Endothelial cell of umbilical vein (primary cell): ENCODE results near the gene RIN2. TPM values are rescaled to one million over a fixed set of nuclear protein-coding genes. Genes with fewer than 3 reads are reported as not detected.

ENCODE experiments used
- BruUV-seq: library from RNA; stranded (reverse); fragments of 400-500 nt; replicated peaks from 2 replicates; lab custom pipeline; 2021; lab: Mats Ljungman, UMichigan
- CTCF ChIA-PET: fragments of 300-600, 350-600 bp; sonication (Branson Sonifier 250); formaldehyde crosslinking; loops from one replicate; lab custom pipeline; 2021; ENCODE audit warnings: antibody characterized with exemption, inconsistent platforms; lab: Charles Lee
- POLR2A ChIA-PET: fragments of 300-600, 350-600 bp; sonication (Branson Sonifier 250); formaldehyde crosslinking; loops from one replicate; lab custom pipeline; 2021; ENCODE audit warnings: antibody characterized with exemption, inconsistent platforms; lab: Charles Lee
- DNase-seq: peaks from one replicate; pipeline ENCODE4 v3.0.0-alpha.2; 2011; ENCODE audit warnings: low read depth, low spot score
- FAIRE-seq: peaks from 2 replicates; lab custom pipeline; 2011; peaks lifted over from hg19 to GRCh38; lab: Jason Lieb, UNC
- H2AFZ ChIP-seq: 2 replicates; pipeline ENCODE4 v1.6.0; 2012; ENCODE audit warnings: low read depth, low read length, control low read depth, inconsistent platforms
- H3K27ac ChIP-seq: 2 replicates; pipeline ENCODE4 v1.5.1; 2011; ENCODE audit warnings: low read depth, mild to moderate bottlenecking, control low read depth, low read length, moderate library complexity; ENCODE audit not compliant: insufficient read depth
- H3K27me3 ChIP-seq, 2 experiments: 2 replicates each; pipeline versions ENCODE4 v1.6.0 to v1.6.1; 2011; ENCODE audit warnings: low read length in 2 of 2, mixed read lengths in 1 of 2; ENCODE audit not compliant: control insufficient read depth in 2 of 2, insufficient read depth in 2 of 2
- H3K36me3 ChIP-seq, 2 experiments: 2 replicates in 1 of 2; 3 replicates in 1 of 2; pipeline ENCODE4 v1.5.1; 2011; ENCODE audit warnings: low read length in 2 of 2, mild to moderate bottlenecking in 1 of 2, moderate library complexity in 1 of 2; ENCODE audit not compliant: control insufficient read depth in 2 of 2, insufficient read depth in 2 of 2; ENCODE audit errors: extremely low read depth in 1 of 2
- H3K4me1 ChIP-seq: 3 replicates; pipeline ENCODE4 v1.5.1; 2011; ENCODE audit warnings: mild to moderate bottlenecking, low read length; ENCODE audit not compliant: control insufficient read depth, insufficient read depth; ENCODE audit errors: extremely low read depth
- H3K4me2 ChIP-seq: 2 replicates; pipeline ENCODE4 v1.6.1; 2011; ENCODE audit warnings: low read length, control low read depth, mixed read lengths; ENCODE audit not compliant: insufficient read depth
- H3K4me3 ChIP-seq, 3 experiments: fragments of 200-600 bp in 1 of 3; sonication (generic), shearing (Covaris generic) in 1 of 3; replicated peaks in 1 of 3; 2 replicates each; pipeline ENCODE4 v1.5.1; 2011 to 2016; ENCODE audit warnings: control low read depth in 3 of 3, low read length in 3 of 3, mild to moderate bottlenecking in 2 of 3, inconsistent platforms in 1 of 3, low read depth in 1 of 3, moderate library complexity in 1 of 3; ENCODE audit not compliant: insufficient read depth in 1 of 3
- H3K79me2 ChIP-seq: 2 replicates; pipeline ENCODE4 v1.6.0; 2012; ENCODE audit warnings: low read length, inconsistent platforms; ENCODE audit not compliant: control insufficient read depth, insufficient read depth
- H3K9ac ChIP-seq: replicated peaks from 2 replicates; pipeline ENCODE3; 2011; ENCODE audit warnings: low read length, control low read depth; ENCODE audit not compliant: insufficient read depth; ENCODE audit errors: extremely low read depth
- H3K9me1 ChIP-seq: replicated peaks from 3 replicates; pipeline ENCODE4 v1.6.0; 2011; ENCODE audit warnings: mild to moderate bottlenecking, low read length; ENCODE audit not compliant: control insufficient read depth, insufficient read depth; ENCODE audit errors: extremely low read depth
- H3K9me3 ChIP-seq: replicated peaks from 2 replicates; pipeline ENCODE4 v1.5.1; 2012; ENCODE audit warnings: low read length, inconsistent platforms; ENCODE audit not compliant: control insufficient read depth, insufficient read depth
- H4K20me1 ChIP-seq: replicated peaks from 2 replicates; pipeline ENCODE3; 2011; ENCODE audit warnings: mild to moderate bottlenecking, low read length; ENCODE audit not compliant: control insufficient read depth, insufficient read depth; ENCODE audit errors: extremely low read depth
- FOS ChIP-seq: IDR thresholded peaks from 2 replicates; pipeline ENCODE4 v1.6.1; 2011; ENCODE audit warnings: mild to moderate bottlenecking, low read length, moderate library complexity, borderline replicate concordance; ENCODE audit not compliant: insufficient read depth
- GATA2 ChIP-seq: IDR thresholded peaks from 2 replicates; pipeline ENCODE4 v1.7.0; 2011; ENCODE audit warnings: low read depth, mild to moderate bottlenecking, moderate library complexity, mixed read lengths, low read length; ENCODE audit not compliant: insufficient read length, insufficient read depth
- JUN ChIP-seq: IDR thresholded peaks from 2 replicates; pipeline ENCODE4 v1.6.1; 2011; ENCODE audit warnings: borderline replicate concordance, low read depth; ENCODE audit not compliant: insufficient read length, insufficient read depth
- dilution Hi-C: fragments of 300-500 bp; cut with MboI; formaldehyde crosslinking; loops from one replicate; pipeline ENCODE4 v1.15.0; 2019; ENCODE audit warnings: low sequenced_read_pairs; ENCODE audit not compliant: extremely low pct_ligation_motif_present
- intact Hi-C: fragments of 100-400 bp; cut with micrococcal nuclease; formaldehyde crosslinking; loops from one replicate; pipeline ENCODE4 v1.10.0; 2022
- polyA plus RNA-seq, 4 experiments: library from polyadenylated mRNA; depleted of rRNA in 3 of 4; stranded (reverse) in 3 of 4; unstranded in 1 of 4; fragments of >200 nt; gene quantifications; 2 replicates each; pipeline versions ENCODE4 v1.2.1 to v1.2.3, GENCODE V29; 2011 to 2012; ENCODE audit warnings: missing spikeins in 1 of 4
- total RNA-seq: library from RNA; stranded (reverse); gene quantifications from 2 replicates; pipeline ENCODE4 v1.2.3, GENCODE V29; 2021
- TF ChIP-seq, protein P1 (sequence below): IDR thresholded peaks from 2 replicates; pipeline ENCODE4 v1.6.1; 2011; ENCODE audit not compliant: insufficient read depth, insufficient read length

RIN2 gene
- total and polyA plus RNA-seq, 2 donors (not counting 3 experiments of a cell fraction or from before 2014, with no cell fraction given) = 22.6 to 119 TPM

DNA sequence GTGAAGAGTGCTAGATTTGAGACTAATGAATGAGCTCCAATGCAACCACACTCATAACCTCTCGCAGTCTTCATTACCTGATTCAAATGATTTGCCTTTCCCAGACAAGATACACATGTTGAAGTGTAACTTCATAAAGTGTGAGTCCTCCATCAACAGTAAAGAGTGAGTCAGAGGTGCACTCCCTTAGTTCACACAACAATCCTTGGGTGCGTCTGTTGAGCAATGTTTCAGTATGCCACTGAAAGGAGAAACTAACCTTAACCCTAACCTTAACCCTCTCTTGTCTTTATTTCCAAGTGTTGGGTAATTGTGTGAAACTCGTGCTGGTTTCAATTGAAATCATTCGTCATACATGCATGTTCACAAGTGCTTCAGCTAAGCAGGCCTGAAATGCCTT, 21.0 kb upstream of the RIN2 start:
- H3K27me3 ChIP-seq = no peaks in the 10 kb centered on the region
- dilution Hi-C loops = no loop called here
- ChIA-PET POLR2A (interaction anchor here (0.7 kb wide), 1 partner anchor 34 kb away, joined by 3 read pairs; no protein-coding TSS in a partner anchor), CTCF (interaction anchor here (1.1 kb wide), 1 partner anchor 46 kb away, joined by 3 read pairs; no protein-coding TSS in a partner anchor)
- H3K36me3 ChIP-seq = no peaks in the 10 kb centered on the region
- peaks cover 2% of the 10 kb centered on the region for H3K9me1 ChIP-seq
- H3K27ac ChIP-seq = no peak overlapping the region
- H3K9ac ChIP-seq = no peak overlapping the region
- H3K4me3 ChIP-seq = no peak overlapping the region
- DNase-seq (no peak), FAIRE-seq (no peak)
- no peaks in the 10 kb centered on the region for H3K79me2 ChIP-seq
- no peaks in the 10 kb centered on the region for H3K9me3 ChIP-seq
- no peak for TF ChIP-seq GATA2
- no peak for TF ChIP-seq FOS
- H4K20me1 ChIP-seq = no peaks in the 10 kb centered on the region
- BruUV-seq = no TSS peak
- no peak overlapping the region for H2AFZ ChIP-seq
- intact Hi-C loops = no loop called here
- peaks cover 16% of the 10 kb centered on the region for H3K4me1 ChIP-seq
- H3K4me2 ChIP-seq = no peak overlapping the region

DNA sequence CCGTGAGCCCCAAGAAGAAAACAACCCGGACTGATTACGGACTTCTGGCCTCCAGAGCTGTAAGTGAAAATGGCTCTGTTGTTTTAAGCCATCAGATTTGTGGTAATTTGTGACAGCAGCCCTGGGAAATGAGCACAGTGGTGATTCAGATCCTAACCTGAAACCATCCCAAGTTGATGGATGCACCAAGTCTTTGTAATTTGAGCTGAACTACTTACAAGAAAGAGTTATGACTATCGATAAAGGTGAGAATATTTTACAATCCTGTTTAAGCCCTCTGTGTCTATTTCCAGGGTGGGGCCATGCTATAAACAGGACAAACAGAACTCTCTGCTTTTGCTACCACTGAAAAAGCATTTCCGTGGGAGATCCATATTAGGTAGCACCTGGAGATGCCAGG, 19.1 kb upstream of the RIN2 start:
- H3K36me3 ChIP-seq = no peaks in the 10 kb centered on the region
- H4K20me1 ChIP-seq = no peaks in the 10 kb centered on the region
- H3K9me3 ChIP-seq = no peaks in the 10 kb centered on the region
- TF ChIP-seq, protein P1, sequence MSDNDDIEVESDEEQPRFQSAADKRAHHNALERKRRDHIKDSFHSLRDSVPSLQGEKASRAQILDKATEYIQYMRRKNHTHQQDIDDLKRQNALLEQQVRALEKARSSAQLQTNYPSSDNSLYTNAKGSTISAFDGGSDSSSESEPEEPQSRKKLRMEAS = no peak
- no peak for TF ChIP-seq JUN
- no peak for TF ChIP-seq FOS
- H3K4me3 ChIP-seq = no peak overlapping the region
- peaks cover 16% of the 10 kb centered on the region for H3K4me1 ChIP-seq
- peaks cover 0 to 8% of the 10 kb centered on the region in 2 experiments for H3K27me3 ChIP-seq
- FAIRE-seq = no peak
- H3K79me2 ChIP-seq = no peaks in the 10 kb centered on the region
- no peak overlapping the region for H3K27ac ChIP-seq
- no peak for DNase-seq
- BruUV-seq = no TSS peak
- intact Hi-C loops (no loop called here), dilution Hi-C loops (no loop called here)
- ChIA-PET POLR2A (no interaction called here), CTCF (no interaction called here)
- no peak overlapping the region for H2AFZ ChIP-seq
- peaks cover 2% of the 10 kb centered on the region for H3K9me1 ChIP-seq
- no peak overlapping the region for H3K4me2 ChIP-seq
- no peak overlapping the region for H3K9ac ChIP-seq
